GM04504 (cell line): ENCODE measurements around the gene USP2.

ENCODE experiments used
- DNase-seq: peaks from one replicate; pipeline ENCODE4 v3.0.0-alpha.2; 2012; ENCODE audit warnings: low read depth

The USP2 gene

DNA sequence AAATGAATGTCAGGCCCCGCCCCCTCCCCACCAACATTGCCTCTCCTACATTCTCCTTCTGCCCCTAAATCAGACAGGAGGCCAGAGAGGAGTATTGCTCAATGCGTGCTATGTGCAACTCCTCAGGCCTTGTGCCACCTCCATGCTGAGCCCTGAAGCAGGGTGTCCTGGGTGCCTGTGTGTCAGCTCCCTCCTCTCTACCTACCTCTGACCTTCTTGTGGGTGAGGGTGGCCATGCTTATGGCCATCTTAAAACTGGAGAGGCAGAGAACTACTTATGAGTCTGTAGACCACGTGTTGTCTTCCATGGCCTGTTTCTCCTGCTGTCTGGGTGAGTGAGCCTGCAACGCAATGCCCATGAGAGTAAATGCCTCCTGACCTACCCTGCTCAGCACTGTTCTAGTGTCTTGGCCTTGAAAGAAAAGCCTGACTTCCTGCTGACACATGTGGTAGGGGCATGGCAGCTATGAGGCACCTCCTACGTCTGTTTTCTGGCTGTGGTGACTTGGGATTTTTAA lies 75.1 kb downstream of the USP2 start:
- no peak for DNase-seq

DNA sequence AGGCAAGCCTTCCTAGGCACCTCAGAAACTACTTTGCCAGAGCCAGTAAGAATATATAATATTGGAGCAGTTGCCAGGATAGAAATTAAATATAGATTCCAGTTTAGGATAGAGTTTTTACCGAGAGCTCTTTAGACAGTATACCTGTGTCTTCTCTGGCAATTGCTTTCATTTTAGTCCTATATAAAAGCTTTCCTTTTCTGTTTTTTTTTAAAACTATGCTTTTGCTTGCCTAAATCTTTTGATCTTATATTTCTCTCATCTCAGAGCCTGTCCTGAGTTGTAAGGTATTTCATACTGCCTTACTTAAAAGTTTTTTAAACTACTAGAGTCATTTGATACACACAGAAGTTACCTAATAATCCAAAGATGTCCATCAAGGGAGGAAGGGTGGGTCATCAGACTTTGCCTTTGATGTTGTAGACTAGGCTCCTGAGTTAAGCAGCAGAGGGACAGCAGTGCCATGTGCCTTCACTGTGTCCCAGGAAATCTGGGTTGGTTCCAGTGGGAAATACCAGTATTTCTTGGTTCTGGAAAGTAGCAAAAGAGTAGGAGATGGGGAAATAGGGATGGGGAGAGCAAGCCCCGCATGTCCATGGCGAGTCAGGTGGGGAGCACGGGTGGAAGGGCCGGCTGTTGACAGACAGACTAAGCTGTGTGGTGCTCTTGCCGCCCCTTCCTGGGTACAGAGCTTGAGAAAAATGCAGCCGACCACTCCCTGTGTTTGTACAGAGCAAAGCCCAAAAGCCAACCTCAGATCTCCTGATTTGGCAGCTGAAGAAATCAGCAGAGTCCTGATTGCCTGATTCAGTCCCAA lies 75.7 kb downstream of the USP2 start:
- DNase-seq = no peak
